ENCODE data around the gene ANKRD60. TPM values are rescaled to one million over a fixed set of nuclear protein-coding genes. Genes with fewer than 3 reads are reported as not detected.

Gene ANKRD60
- total RNA-seq, 1 donor from 2014 or later: not detected

Other genes starting within 250 kb of the ANKRD60 start
- gene RAB22A, start 81.1 kb upstream of the ANKRD60 start, total RNA-seq: 8.3 and 10.9 TPM in 2 replicates
- gene VAPB, start 160.6 kb upstream of the ANKRD60 start, total RNA-seq: 7.8 and 12.3 TPM in 2 replicates

Data from lung microvascular endothelial cell (primary cell).